Stomach smooth muscle (tissue), 2 donors: ENCODE measurements around the gene TMBIM4.

ENCODE experiments used
- H3K27ac ChIP-seq: one replicate; pipeline ENCODE4 v1.7.0; 2013; ENCODE audit warnings: mild to moderate bottlenecking, low read length, inconsistent platforms
- H3K27me3 ChIP-seq, 2 donors: one replicate each; pipeline ENCODE4 v1.7.0; 2013; ENCODE audit warnings: low read length in 2 of 2; ENCODE audit not compliant: insufficient read depth in 2 of 2, control insufficient read depth in 1 of 2
- H3K36me3 ChIP-seq, 2 donors: one replicate each; pipeline ENCODE4 v1.7.0; 2013; ENCODE audit warnings: low read length in 2 of 2; ENCODE audit not compliant: control insufficient read depth in 2 of 2, insufficient read depth in 2 of 2
- H3K4me1 ChIP-seq: one replicate; pipeline ENCODE4 v1.7.0; 2013; ENCODE audit warnings: low read length; ENCODE audit not compliant: control insufficient read depth, insufficient read depth
- H3K4me3 ChIP-seq, 2 donors: one replicate each; pipeline ENCODE4 v1.7.0; 2013; ENCODE audit warnings: low read length in 2 of 2
- H3K9ac ChIP-seq, 2 donors: one replicate each; pipeline ENCODE4 v1.7.0; 2013; ENCODE audit warnings: low read length in 2 of 2, mild to moderate bottlenecking in 1 of 2
- H3K9me3 ChIP-seq, 2 donors: one replicate each; pipeline ENCODE4 v1.7.0; 2013; ENCODE audit warnings: low read length in 2 of 2; ENCODE audit not compliant: control insufficient read depth in 2 of 2
- donor health status: healthy.
- donor health status: Pancreatic carcinoma.

Gene TMBIM4

DNA sequence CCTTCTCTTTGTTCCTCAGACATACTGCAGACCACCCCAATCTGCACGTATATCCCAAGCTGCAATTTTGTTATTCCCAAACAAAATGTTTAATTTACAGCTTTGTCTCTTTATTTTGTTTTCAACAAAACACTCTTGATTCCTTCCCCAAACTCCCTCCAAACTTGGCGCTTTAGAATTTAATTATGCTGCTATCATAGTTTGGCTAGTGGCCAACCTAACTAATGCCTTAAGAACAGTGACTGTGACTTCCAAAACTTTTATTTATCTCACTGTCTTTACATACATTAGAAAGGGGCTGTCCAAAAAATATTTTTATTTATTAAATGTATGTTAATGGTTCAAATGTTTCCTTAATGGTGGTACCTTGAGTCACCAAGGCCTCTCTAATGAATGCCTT is 7.1 kb downstream of the TMBIM4 start:
- H3K27ac ChIP-seq = no peak overlapping the region
- peaks cover 0 to 3% of the 10 kb centered on the region in 2 donors for H3K9me3 ChIP-seq
- H3K9ac ChIP-seq = no peak overlapping the region
- H3K4me3 ChIP-seq = no peak overlapping the region
- peaks cover 6 to 11% of the 10 kb centered on the region in 2 donors for H3K36me3 ChIP-seq
- H3K4me1 ChIP-seq = no peaks in the 10 kb centered on the region
- no peaks in the 10 kb centered on the region for H3K27me3 ChIP-seq

DNA sequence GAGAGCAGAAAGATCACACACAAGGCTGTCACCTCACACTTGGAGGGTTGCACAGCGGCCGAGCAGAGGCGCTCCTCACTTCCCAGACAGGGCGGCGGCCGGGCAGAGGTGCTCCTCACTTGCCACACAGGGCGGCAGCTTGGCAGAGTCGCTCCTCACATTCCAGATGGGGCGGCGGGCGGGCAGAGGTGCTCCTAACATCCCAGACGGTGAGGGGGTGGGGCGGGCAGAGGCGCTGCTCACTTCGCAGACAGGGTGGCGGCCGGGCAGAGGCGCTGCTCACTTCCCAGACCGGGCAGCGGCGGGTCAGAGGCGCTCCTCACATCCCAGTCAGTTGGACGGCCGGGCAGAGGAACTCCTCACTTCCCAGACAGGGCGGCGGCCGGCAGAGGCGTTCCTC is 9.1 kb downstream of the TMBIM4 start:
- no peaks in the 10 kb centered on the region for H3K27me3 ChIP-seq
- no peak overlapping the region for H3K4me3 ChIP-seq
- H3K36me3 ChIP-seq = peaks cover 6 to 11% of the 10 kb centered on the region in 2 donors
- no peak overlapping the region for H3K27ac ChIP-seq
- H3K4me1 ChIP-seq = no peaks in the 10 kb centered on the region
- peaks cover 0 to 3% of the 10 kb centered on the region in 2 donors for H3K9me3 ChIP-seq
- no peak overlapping the region for H3K9ac ChIP-seq

DNA sequence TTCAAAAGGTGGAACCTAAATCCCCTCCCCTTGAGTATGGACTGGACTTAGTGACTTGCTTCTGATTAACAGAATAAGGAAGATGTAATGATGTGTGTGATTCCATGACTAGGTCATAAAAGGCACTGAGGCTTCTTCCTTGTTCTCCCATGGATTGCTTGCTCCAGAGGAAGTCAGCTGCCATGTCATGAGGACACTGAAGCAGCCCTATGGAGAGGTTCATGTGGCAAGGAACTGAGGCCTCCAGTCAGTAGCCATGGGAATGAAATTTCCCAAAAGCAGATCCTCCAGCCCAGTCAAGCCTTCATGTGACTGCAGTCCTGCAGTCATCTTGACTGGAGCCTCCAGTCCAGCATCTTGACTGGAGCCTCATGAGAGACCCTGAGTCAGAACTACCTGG is 10.7 kb downstream of the TMBIM4 start:
- H3K27ac ChIP-seq = no peak overlapping the region
- no peaks in the 10 kb centered on the region for H3K27me3 ChIP-seq
- no peaks in the 10 kb centered on the region for H3K9me3 ChIP-seq
- no peaks in the 10 kb centered on the region for H3K4me1 ChIP-seq
- H3K4me3 ChIP-seq = no peak overlapping the region
- H3K9ac ChIP-seq = no peak overlapping the region
- peaks cover 6 to 11% of the 10 kb centered on the region in 2 donors for H3K36me3 ChIP-seq

DNA sequence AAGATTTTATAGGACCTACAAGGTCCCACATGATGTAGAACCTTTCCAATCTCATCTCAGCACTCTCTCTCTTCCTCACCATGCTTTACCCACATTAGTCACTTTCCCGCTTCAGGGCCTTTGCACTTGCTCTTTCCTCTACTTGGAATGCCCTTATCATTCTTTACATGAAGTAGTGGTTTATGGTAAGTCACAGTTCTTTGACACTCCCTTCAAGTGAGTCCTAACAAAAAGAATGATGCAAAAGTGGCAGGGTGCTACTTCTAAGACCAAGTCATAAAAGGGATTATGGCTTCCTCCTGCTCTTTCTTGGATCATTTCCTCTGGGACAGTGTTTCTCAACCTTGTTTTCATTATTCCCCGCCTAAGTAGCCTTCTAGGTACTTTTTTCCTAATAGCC is 13.1 kb downstream of the TMBIM4 start:
- H3K27ac ChIP-seq = no peak overlapping the region
- H3K27me3 ChIP-seq = no peaks in the 10 kb centered on the region
- H3K9me3 ChIP-seq = no peaks in the 10 kb centered on the region
- H3K9ac ChIP-seq = no peak overlapping the region
- no peaks in the 10 kb centered on the region for H3K4me1 ChIP-seq
- peaks cover 6 to 11% of the 10 kb centered on the region in 2 donors for H3K36me3 ChIP-seq
- no peak overlapping the region for H3K4me3 ChIP-seq

DNA sequence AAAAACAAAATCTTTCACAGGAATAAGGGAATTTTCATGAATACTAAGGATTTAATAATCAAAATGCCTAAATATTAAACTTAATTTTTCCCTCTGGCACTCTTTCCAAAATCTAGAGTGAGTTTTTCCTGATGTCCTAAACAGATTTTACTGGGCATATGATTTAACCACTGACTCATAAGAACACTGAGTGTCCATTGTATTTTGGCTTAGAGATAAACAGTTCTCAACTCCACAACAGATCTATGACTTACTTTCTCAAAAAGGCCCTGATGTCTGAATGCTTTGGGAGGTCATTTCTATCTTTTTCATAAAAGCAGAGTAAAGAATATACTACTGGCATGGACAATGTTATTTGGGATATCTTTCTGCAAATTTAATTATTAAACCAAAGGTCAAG is 15.0 kb downstream of the TMBIM4 start:
- Histone ChIP-seq H3K4me3 (no peak overlapping the region), H3K36me3 (peaks cover 4 to 8% of the 10 kb centered on the region in 2 donors), H3K9ac (no peak overlapping the region), H3K27ac (no peak overlapping the region), H3K4me1 (no peaks in the 10 kb centered on the region), H3K9me3 (no peaks in the 10 kb centered on the region), H3K27me3 (no peaks in the 10 kb centered on the region)

DNA sequence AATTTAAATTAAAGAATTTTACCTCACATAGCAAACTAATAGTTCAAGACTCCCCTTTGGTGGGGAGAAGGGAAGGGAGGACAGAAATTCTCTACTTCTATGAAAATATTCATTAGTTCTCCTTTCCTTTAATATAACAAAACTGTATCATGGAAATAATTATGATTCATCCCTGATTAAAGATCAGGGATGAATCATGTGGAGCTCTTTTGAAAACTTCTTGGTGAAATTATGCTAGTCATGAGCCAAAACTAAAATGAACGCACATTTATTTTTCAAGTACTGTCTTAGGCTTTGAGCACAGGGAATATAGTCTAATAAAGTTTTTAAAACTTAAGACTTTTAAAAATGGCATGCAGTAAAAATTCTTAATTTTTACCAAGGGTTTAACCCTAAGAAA is 17.1 kb downstream of the TMBIM4 start:
- H3K4me3 ChIP-seq = no peak overlapping the region
- no peaks in the 10 kb centered on the region for H3K4me1 ChIP-seq
- no peak overlapping the region for H3K27ac ChIP-seq
- no peaks in the 10 kb centered on the region for H3K27me3 ChIP-seq
- H3K9ac ChIP-seq = no peak overlapping the region
- no peaks in the 10 kb centered on the region for H3K9me3 ChIP-seq
- peaks cover 0 to 9% of the 10 kb centered on the region in 2 donors for H3K36me3 ChIP-seq

DNA sequence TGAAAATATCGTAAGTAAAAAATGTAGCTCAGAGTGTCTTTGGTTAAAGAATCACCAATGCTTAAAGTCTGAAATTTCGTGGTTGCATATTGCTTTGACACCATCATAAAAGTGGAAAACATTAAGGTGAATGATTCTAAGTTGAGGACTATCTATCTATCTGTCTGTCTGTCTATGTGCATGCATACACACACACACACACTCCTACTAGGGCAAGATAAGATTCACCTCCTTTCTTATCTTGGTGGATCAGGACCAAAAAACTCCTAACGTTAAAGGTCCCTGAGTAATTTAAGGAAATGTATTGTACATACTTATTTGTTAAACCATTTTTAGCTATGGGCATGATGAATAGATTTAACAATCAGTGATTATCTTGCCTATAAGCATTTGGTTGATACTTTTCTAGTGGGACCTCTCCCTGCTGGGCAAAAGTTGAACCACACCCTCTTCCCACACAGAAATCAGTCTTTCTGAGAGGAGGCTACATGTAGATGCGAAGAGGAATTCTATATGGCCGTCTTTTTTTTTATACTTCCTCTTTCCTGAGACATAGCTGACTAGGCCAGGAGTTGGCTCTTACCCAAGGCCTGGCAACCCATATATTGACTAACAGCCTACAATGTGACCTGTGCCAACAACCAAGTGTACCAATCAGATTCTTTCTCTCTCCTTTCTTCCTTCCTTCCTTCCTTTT is 19.9 kb downstream of the TMBIM4 start:
- Histone ChIP-seq H3K4me1 (no peaks in the 10 kb centered on the region), H3K4me3 (no peak overlapping the region), H3K9me3 (no peaks in the 10 kb centered on the region), H3K27me3 (no peaks in the 10 kb centered on the region), H3K36me3 (peaks cover 5 to 12% of the 10 kb centered on the region in 2 donors), H3K27ac (no peak overlapping the region), H3K9ac (no peak overlapping the region)

DNA sequence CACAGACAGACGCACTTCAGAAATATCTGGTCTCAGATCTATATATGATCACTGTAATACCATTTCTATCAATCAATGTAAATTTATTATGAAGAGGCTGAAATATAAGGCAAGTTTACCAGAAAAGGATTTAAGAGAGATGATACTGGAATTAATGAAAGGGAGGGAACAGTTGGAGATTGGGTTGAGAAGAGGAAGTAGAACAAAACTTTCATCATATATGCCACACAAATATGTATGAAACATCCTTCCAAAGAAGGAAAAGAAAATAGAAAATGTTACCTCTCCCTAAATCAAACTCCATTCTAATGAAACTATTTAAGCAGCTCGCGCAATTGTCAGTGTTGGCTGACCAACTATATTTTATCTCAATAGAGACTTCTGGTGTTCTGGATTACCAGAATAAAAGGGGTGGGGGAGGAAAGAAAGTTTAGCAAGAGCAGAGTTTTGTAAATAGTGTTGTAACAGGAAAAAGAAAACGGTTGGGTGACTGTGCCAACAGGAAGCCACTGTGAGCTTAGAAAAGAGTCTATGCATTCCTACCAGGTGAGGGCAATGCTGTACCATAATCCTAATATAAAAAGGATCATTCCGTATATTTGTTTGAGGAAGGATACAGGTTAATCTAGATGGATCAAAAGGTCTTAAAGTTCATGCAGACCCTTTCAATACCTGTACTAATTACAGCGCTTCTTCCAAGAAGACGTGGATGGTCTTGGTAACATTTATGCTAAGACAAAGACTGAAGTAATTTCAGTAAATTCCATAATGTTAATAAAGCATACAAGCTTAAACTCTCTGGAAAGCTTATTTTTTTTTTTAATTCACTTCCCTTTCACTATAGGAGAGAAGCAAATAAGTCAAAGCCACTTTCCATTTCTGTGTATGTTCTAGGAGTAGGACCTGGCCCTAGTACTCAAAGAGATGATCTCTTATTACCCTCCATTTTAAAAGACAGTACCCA is 24.7 kb downstream of the TMBIM4 start:
- Histone ChIP-seq H3K4me1 (no peaks in the 10 kb centered on the region), H3K4me3 (no peak overlapping the region), H3K27me3 (no peaks in the 10 kb centered on the region), H3K9ac (no peak overlapping the region), H3K9me3 (peaks cover 0 to 11% of the 10 kb centered on the region in 2 donors), H3K27ac (no peak overlapping the region), H3K36me3 (peaks cover 10 to 32% of the 10 kb centered on the region in 2 donors)

DNA sequence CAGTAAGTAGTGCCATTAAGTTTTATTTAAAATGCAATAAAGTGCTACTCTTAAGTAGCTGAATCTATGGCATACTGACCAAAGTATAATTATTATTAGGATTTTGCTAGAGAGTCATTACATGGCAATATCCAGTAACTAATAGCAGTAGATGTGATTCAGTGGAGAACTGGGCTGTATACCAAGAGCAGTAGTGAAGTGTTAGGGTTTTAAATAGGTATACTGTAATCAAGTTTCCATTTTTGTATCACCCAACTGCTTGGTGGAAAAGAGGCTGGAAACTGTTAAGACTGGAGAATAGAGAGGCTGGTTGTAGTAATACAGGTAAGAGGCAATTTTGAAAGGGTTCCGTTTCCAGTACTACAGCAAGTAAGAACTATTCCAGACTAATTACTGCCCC is 25.9 kb downstream of the TMBIM4 start:
- Histone ChIP-seq H3K4me1 (no peaks in the 10 kb centered on the region), H3K27ac (no peak overlapping the region), H3K9ac (no peak overlapping the region), H3K27me3 (no peaks in the 10 kb centered on the region), H3K9me3 (peaks cover 0 to 11% of the 10 kb centered on the region in 2 donors), H3K36me3 (peaks cover 15 to 37% of the 10 kb centered on the region in 2 donors), H3K4me3 (no peak overlapping the region)

DNA sequence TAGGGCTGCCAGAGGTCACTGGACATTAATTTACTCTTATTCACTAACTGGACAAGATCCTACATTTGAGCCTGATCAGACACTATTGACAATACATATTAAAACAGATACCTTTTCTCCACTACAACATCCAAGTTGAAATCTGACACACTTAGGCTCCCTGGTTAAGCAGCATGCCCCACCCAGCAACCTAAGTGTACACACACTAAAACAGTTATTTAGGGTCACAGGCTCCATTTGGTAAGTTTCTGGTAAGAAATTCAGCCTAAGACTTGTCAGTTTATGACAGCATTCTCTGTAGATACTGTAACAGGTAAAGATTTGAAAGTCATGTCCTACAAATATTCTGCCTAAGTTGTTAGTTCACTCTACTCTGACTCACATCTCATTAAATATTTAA is 27.0 kb downstream of the TMBIM4 start:
- Histone ChIP-seq H3K36me3 (peaks cover 15 to 32% of the 10 kb centered on the region in 2 donors), H3K27ac (no peak overlapping the region), H3K9ac (no peak overlapping the region), H3K9me3 (peaks cover 0 to 11% of the 10 kb centered on the region in 2 donors), H3K27me3 (no peaks in the 10 kb centered on the region), H3K4me3 (no peak overlapping the region), H3K4me1 (no peaks in the 10 kb centered on the region)
